Bone marrow (tissue), 2 donors: ENCODE results near the gene BICRAL.

Source experiments
- DNase-seq, 2 donors: peaks; one replicate each; lab custom pipeline; 2025; lab: John Stamatoyannopoulos, UW

The BICRAL gene

DNA sequence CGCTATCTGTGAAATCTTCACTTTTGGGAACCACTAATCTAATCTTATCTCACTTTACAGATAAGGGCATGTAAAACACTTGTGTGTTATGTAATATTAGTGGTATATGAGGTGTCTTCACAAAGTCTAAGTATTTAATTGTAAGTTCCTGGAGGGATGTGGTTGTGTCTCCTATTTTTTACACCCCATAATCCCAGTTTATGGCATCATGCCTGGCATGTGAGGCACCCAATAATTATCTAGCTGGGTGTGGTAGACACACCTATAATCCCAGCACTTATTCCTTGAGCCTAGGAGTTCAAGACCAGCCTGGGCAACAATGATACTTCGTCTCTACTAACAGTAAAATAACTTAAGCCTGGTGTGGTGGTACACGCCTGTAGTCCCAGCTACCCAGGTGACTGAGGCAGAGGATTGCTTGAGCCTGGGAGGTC is 19.4 kb upstream of the BICRAL start:
- DNase-seq: no peak

- no peak for DNase-seq
Measured at GRCh38 chr6:42762950-42763349, 18.9 kb upstream of the BICRAL start.

DNA sequence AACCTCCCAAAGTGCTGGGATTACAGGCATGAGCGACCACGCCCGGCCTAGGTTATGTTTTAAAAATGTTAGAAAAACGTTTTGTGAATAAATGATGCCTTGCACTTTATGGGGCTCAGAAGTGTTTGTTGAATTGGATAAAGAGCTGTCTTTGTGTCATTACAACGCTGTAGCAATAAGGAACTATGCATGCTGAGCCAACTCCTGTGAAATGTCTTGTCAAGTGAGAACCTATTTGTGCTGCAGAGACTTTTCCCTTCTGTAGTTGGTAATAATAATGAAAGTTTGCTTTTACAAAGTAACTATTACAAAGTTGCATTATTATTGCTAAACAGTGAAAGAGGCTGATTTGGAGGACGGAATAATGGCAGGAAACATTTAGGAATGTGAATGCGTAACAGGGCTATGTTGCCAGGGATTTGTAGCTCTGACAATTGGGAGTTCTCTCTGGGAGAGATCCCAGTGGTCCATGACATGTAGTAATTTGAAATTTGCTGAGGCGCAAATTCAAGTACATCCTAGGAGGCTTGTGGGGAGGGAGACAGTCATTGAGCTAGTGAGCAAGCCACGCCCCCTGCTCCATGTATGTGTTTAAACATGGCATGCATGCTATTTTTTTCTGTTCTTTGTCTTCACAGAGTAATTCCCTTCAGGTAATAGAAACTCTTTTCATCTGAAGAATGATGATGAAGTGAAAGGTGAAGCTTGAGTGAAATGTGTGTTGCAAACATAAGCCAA is 16.8 kb upstream of the BICRAL start:
- no peak for DNase-seq

DNA sequence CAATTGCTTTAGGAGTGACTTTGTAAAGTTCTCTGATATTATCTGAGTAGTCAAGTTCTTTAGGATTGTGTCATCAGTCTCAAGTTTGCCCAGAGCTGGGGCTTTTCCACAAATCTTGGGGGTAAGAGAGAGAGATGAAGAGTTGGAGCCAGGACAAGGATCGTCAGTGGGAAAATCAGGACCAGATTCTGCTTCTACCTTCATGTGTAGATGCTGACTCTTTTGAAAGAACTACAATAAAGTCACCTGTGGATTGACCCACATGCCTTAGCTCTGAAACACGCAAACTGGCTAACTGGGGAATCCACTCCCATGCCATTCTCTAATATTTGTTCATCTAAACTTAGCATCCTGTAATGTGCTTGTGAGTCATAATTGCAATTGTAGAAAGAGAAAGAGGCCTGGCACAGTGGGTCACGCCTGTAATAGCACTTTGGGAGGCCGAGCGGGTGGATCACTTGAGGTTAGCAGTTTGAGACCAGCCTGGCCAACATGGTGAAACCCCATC is 15.6 kb upstream of the BICRAL start:
- DNase-seq: no peak

- DNase-seq: no peak
Measured at GRCh38 chr6:42769051-42769450, 12.8 kb upstream of the BICRAL start.

DNA sequence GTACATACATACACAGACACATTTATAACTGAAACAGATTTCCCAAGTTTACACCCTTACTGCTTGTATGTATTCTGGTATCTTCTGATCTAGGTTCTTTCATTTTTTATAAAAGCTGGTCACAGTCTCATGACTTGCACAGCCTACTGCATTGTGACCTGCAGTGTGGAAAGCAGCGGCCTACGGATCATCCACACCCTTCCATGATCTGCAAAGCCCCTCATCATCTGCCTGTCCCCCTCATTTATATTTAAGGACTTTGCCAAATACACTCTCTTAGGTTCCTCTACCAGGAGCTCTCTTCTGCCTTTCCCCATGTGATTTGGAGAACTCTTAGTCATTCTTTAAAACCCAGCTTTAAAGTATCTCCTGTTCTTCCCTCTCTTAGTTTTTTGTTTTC is 12.0 kb upstream of the BICRAL start:
- DNase-seq: no peak

DNA sequence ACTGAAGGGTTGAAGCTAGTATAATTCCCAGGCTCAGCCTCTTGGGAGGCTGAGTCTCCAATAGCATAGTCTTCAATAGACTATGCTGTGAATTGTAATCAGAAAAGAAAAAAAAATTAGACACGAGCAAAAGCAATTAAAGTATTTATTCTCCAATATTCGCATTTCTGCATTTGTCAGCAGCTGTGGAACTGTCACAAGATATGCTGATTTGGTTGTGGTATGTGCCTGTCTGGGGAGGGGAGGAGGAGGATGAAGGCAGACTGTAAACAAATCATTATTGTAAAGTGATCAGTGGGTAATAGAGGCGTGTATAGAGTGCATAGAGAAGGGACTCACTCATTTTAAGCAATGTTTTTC is 10.1 kb upstream of the BICRAL start:
- no peak for DNase-seq

DNA sequence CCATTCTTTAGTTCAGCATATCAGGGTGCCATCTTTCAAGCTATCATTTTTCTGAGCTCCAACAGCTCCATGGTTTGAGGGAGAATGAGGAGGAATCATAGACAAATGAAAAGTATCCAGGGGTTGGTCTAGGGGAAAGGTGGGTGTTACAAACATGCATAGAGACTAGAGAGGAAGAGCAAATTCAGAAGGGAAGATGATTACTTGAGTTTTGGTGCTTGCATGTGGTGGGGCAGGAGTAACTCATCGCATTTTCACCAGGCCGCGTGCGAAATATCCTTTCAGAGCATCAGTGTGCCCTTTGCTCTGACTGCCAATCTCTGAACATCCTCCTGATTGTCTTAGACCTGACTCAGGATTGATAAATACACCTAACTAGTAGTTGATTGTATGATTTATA is 7.7 kb upstream of the BICRAL start:
- DNase-seq: no peak

GRCh38 chr6:42774821-42775487 is 6.9 kb upstream of the BICRAL start:
- DNase-seq: peak in 1 of 2 donors; percentile 81

- DNase-seq: no peak
Measured at GRCh38 chr6:42777126-42777822, 4.6 kb upstream of the BICRAL start.

DNA sequence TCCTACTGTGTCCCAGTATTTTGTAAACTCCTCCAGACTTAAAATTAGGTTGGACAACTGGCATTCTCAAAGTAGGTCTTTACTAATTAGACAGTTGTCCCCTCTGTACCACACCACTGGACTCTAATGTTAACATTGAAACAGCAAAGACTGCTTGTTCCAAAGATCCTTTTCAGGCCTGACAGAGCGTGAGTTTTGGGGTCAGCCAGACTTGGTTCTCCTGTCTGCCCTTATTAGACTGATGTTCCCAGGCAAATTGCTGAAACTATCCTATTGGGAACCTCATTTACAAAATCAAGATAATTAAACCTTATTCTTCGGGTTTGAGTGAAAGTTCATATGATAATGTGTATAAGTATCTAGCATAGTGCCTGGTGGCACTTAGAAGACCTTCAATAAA is 3.7 kb upstream of the BICRAL start:
- no peak for DNase-seq

GRCh38 chr6:42779521-42779920 is 2.3 kb upstream of the BICRAL start:
- DNase-seq: no peak

- DNase-seq: no peak
Measured at GRCh38 chr6:42781546-42781795, 381 bp upstream of the BICRAL start.

DNA sequence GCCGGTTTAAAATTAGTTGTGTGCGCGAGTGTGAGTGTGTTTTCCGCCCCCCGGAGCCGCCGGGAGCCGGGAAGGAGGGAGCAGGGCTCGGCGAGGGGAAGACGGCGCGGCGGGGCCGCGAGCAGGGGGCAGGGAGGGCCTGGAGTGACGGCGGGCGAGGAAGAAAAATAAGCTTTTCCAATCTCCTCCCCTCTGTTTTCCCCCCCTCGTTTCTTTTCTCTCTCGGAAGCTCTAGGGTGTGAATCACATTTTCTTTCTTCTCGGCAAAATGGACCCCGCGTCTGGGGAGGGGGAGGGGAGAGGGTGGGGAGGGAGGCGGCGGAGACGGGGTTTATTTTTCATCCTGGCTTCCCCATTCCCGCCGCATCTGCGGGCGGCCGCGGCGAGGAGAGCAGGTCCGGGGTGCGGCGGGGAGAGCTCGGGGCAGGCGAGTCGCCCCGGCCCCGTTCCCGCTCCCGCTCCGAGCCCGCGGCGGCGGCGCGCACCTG is 881 bp downstream of the BICRAL start:
- peak; percentile 81 to 89 for DNase-seq

DNA sequence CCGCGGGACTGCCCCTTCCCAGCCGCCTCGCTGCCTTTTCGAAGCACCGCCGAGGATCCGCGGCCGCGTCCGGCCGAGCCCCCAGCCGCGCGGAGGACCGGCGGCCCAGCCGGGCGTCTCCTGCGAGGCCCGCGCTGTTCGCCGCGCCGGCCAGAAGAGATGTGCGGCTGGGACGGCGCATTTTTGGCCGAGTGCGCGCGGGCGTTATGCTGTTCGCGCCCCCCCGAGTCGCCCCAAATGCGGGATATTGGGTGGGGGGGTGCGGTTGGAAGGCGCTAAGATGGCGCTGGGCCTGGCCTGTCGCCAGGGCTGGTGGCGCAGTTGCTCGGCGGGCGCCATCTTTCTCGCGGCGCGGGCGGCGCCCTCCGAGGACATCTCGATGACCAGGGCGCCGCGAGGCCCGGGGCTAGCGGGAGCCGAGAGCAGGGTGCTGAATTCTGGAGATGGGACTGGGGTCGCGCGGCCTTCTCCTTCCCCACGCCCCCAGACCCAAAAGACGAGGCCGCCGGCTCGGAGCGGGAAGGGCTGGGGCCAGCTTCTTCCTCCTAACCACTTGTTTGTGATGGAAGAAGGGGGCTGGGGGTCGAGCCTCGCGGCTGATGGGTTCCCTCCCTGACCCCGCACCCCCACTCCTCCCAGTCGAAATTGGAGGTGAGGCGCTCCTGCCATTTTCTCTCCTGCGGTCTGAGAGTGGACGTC is 1.5 kb downstream of the BICRAL start:
- DNase-seq: peak; percentile 61 to 68

DNA sequence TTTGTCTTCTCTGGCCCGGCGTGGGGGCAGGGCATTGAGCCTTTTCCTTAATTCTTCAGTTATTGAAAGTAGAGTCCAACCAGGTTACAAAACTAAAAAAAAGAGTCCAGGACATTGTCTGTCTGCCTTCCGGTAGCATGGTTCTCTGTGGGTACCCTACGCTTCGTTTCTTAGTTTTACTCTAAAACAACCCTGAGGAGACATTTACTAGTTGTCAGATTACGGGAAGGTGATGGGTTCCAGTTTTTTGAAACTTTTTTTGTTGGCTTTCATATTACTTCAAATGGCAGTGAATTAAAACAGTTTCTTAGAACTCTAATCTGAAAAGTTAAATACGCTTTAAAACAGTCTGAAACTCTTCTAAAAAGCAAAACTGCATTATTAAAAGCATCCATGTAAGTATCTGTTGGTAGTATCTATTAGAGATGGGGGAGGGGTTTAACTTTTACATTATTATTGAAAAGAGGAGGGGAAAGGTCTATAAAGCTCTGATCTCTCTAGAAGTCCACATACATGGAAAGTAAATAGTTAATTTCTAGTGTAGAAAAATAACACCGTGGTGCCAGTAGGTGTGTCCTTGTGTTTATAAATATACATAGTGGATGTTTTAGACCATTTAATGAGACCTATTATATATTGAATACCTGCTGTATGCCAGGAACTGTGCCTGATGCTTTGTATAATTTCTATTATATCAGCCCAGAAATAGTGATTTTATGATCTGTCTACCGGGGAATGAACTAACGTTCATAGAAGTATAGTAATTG is 2.2 kb downstream of the BICRAL start:
- no peak for DNase-seq

- DNase-seq: no peak
Measured at GRCh38 chr6:42784717-42785498, 3.1 kb downstream of the BICRAL start.

GRCh38 chr6:42786525-42786985 is 4.7 kb downstream of the BICRAL start:
- DNase-seq: no peak

DNA sequence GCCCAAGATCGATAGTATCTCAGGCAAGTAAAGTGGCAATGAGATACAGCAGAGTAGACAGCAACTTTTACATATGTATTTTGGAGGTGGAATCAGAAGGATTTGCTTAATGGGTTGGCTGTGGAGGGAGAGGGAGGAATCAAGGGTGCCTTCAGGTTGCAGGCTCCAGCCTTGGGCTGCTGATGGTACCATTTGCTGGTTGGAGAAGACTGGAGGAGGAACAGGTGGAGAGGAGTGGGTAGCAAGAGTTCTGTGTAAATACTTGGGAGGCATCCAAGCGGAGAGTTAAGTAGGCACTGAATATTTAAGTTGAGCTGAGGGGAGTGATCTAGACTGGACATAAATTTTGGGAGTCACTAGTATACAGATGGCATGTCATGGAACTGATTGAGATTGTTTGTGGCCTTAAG is 5.2 kb downstream of the BICRAL start:
- DNase-seq: no peak

DNA sequence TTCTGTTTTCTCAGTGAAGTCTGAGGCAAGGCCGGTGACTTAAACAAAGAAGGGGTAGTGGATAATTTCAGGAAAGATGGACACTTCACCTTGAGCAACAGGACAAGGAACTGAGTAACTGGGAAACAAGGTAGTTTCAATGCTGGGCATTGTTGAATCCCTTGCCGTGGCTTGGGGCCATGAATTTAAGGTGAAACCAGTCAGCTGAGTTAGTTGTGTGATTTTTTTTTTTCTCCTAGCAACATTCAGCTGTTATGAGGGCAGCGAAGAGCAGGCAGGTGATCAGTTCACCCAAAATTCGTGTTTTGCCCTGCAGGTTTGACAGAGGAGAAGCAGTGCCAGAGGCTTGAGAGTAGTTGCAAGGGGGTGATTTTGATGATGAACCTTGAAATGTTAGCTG is 6.8 kb downstream of the BICRAL start:
- no peak for DNase-seq
